ENCODE measurements around the gene SRP54.

- TF ChIP-seq ZFP36 (IDR thresholded peaks at IDR 0.05; ENCODE audit: borderline replicate concordance, partially characterized antibody) (no peak), CTCF (IDR thresholded peaks at IDR 0.05) (no peak)
Measured at GRCh38 chr14:34943506-34943905, 39.3 kb upstream of the SRP54 start.

Data from A549 (cell line).